GM10266 (cell line): Measurements from ENCODE around the gene AP1B1.

Source experiments
- DNase-seq: peaks from one replicate; pipeline ENCODE4 v3.0.0; 2012; ENCODE audit errors: extremely low spot score
- TF ChIP-seq, protein P1 (sequence below): IDR thresholded peaks from 2 replicates; pipeline ENCODE4 v1.5.1; 2012; ENCODE audit warnings: mild to moderate bottlenecking, low read depth; ENCODE audit not compliant: control insufficient read depth, insufficient read depth; ENCODE audit errors: missing control alignments

AP1B1 gene

DNA sequence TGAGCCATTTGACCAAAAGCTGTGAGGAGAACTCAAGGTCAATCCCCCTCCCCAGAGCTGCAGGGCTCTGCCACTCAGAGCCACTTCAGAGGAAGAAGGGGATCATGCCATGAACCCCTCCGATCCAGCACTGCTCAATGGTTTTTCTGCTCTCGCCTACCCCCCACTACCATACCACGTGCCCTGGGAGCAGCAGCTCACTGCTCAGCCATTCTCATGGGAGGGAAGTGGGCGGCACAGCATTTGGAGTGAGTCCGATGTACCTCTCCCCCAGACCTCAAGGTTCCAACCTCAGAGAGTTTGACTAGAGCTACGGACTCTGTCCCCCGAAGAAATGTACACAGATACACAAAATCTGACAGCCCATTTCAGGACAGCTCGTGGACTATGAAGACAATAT lies 34.5 kb downstream of the AP1B1 start:
- no peak for DNase-seq
- TF ChIP-seq, protein P1, sequence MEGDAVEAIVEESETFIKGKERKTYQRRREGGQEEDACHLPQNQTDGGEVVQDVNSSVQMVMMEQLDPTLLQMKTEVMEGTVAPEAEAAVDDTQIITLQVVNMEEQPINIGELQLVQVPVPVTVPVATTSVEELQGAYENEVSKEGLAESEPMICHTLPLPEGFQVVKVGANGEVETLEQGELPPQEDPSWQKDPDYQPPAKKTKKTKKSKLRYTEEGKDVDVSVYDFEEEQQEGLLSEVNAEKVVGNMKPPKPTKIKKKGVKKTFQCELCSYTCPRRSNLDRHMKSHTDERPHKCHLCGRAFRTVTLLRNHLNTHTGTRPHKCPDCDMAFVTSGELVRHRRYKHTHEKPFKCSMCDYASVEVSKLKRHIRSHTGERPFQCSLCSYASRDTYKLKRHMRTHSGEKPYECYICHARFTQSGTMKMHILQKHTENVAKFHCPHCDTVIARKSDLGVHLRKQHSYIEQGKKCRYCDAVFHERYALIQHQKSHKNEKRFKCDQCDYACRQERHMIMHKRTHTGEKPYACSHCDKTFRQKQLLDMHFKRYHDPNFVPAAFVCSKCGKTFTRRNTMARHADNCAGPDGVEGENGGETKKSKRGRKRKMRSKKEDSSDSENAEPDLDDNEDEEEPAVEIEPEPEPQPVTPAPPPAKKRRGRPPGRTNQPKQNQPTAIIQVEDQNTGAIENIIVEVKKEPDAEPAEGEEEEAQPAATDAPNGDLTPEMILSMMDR = no peak

DNA sequence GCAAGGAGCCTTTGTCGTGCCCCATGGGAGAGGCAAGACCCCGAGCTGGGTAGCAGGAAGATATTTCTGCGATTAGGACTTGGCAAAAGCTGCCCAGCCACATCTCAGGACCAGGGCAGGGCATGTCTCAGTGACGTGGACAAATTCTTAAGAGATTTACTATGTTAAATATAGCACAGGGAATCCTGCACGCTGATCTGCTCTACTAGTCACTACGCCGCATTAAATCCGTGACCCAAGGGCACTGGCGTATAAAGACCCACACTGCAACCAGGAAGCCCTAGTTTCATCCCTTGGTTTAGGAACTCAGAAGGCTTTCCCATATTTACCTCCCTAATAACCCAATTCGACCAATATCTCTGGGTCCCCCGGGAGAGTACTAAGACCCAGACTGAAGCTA lies 35.1 kb downstream of the AP1B1 start:
- no peak for DNase-seq
- TF ChIP-seq, protein P1 = no peak

DNA sequence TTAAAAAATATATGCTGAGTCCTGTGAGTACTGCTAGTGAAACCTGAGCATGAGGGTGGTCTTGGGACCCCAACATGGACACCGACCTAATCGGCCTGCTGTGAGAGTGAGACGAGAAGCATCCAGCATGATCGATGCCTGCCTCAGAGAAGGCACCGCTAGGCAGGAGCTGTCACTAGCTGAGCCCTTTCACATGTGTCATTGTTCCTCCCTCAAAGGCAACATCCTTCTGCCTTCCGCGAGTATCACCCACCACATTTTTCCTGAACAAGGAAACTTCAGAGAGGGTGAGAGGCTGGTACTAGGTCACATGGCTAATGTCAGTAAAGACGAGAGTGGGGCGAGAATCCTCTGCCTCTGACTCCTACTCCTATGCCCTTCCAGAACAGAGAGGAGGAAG lies 35.6 kb downstream of the AP1B1 start:
- no peak for DNase-seq

DNA sequence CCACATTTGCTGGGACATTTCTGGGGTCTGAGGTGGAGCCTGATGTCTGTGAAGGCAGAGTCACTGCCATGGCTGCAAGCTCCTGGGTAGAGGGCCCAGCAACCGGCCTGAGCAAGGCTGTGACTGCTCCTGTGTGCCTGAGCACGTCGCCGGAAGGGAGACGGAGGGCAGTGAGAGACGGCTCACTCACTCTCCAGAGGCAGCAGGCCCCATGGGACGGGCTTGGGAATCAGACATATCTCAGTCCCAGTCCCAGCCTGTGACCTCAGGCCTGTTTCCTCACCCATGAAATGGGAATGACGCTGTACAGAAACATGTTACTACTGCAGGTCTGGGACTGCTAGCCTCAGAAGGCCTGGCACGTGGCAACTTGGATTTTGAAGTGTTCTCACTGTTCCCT lies 36.5 kb downstream of the AP1B1 start:
- TF ChIP-seq, protein P1 = no peak
- DNase-seq = no peak

More for the DNA sequence above, 35.6 kb downstream of the AP1B1 start:
- TF ChIP-seq, protein P1 = no peak

DNA sequence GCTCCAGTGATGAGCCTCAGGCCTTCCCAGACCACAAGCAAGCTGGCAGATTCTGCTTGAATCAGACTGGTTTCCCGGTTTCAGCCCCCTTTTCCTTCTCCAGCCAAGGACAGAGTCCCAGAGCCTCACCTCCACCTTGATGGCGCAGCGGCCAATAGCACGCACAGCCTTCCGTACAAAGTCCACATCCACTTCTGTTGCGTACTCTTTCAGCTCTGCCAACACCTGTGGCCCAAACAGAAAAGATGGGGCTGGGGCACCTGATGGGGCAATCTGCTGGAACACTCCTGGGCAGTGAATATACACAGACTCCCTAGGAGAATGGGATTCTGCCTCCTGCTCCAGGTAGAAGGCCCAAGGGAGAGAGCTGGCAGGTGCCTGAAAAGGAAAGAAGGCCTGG lies 37.3 kb downstream of the AP1B1 start:
- TF ChIP-seq, protein P1 = no peak
- DNase-seq = no peak

DNA sequence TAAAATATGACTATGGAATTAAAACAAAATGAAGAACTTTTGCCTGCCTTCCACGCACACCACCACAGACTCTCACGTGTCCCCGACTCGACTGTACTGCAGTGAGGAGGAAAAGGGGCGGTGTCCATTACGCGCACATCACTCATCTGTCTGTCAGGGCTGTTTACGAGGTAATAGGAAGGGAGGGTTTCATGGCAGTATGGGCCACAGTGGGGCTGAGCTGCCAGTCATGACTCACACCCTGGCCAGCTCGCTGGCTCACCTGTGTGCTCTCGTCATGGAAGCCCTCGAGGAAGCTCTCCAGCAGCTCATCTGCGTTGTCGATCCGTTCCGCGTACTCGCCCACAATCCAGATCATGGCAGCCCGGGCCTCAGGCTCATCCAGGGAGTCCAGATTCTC lies 39.4 kb downstream of the AP1B1 start:
- TF ChIP-seq, protein P1 = no peak
- no peak for DNase-seq

DNA sequence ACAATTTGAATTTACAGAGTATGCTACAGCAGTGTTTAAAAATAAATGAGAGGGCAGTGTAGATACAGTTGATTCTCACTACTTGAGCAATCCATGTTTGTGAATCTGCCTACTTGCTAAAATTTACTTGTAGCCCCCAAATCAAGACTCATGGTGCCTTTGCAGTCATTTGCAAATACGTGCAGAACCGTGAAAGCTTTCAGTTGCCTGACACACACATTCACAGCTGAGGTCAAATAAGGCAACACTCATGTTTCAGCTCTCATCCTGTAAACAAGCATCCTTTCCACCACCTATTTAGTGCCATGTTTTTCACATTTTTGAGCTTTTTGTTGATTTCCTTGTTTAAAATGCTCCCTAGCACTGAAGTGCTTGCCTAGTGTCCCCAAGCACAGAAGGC lies 40.3 kb downstream of the AP1B1 start:
- TF ChIP-seq, protein P1 = no peak

More for the DNA sequence above, 40.3 kb downstream of the AP1B1 start:
- DNase-seq = no peak
